ENCODE results near the gene NRROS.

DNA sequence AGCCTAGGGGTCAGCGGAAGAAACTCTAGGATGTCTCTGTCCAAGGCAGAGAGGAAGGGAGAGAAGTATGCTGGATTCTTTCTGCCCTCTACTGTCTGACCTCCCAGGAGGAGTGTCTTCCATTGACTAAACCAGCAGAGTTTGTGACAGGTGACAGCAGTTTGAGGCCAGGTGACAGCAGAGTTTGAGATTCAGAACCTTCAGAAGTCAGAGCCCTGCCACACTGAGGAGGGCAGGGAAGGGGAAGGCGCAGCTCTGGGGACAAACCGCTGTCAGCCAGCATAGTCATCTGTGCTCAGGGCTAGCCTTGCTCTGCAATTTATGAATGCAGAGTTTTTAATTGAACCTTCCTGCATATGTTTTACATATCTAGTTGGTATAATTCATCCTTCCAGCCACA is 12.3 kb downstream of the NRROS start:
- TF ChIP-seq ZNF274 (IDR thresholded peaks at IDR 0.05; ENCODE audit: low read depth, low read length) (no peak), YY1 (IDR thresholded peaks at IDR 0.05; ENCODE audit: insufficient read depth, insufficient read length) (no peak)

Measured in NT2/D1 (cell line).